HT-29 (cell line): Measurements from ENCODE around the gene MRPL47. TPM values are rescaled to one million over a fixed set of nuclear protein-coding genes. Genes with fewer than 3 reads are reported as not detected.

Experiments
- DNase-seq: peaks from one replicate; pipeline ENCODE4 v3.0.0-alpha.2; 2015; ENCODE audit warnings: low spot score
- small RNA-seq: library from RNA; depleted of rRNA; stranded (forward); fragments of <200 nt; gene quantifications from one replicate; pipeline ENCODE3, GENCODE V24; 2014
- total RNA-seq: library from RNA; depleted of rRNA; stranded (reverse); fragments of >200 nt; shearing (Covaris generic); gene quantifications from 2 replicates; pipeline ENCODE4 v1.2.3, GENCODE V29; 2014; rRNA removed

MRPL47 gene
- total RNA-seq, 1 experiment from 2014 or later, result 23.4 TPM

GRCh38 chr3:179591313-179591712, 13.1 kb downstream of the MRPL47 start:
- no peak for DNase-seq

GRCh38 chr3:179590669-179591068, 13.8 kb downstream of the MRPL47 start:
- no peak for DNase-seq

DNA sequence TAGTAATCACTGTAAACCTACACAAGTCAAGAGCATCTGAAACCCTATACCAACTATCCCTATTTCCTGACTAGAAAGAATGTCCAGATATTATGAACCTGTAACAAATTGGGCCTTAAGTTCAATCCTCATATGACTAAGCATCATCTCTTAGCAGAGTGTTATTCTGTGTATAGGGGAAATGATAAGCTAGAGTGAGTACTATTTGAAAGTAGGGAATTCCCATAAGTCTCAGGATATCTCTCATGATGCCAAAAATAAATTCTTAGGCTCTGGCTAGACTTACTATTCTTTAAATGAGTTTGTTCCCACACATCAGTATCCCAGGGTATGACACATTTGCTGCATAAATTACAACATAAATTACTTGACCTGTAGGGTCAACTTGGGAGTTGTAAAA, 15.3 kb downstream of the MRPL47 start:
- DNase-seq, result no peak

GRCh38 chr3:179580992-179581391, 23.4 kb downstream of the MRPL47 start:
- no peak for DNase-seq

- no peak for DNase-seq
These were observed 38.9 kb downstream of the MRPL47 start for GRCh38 chr3:179565496-179565895.

DNA sequence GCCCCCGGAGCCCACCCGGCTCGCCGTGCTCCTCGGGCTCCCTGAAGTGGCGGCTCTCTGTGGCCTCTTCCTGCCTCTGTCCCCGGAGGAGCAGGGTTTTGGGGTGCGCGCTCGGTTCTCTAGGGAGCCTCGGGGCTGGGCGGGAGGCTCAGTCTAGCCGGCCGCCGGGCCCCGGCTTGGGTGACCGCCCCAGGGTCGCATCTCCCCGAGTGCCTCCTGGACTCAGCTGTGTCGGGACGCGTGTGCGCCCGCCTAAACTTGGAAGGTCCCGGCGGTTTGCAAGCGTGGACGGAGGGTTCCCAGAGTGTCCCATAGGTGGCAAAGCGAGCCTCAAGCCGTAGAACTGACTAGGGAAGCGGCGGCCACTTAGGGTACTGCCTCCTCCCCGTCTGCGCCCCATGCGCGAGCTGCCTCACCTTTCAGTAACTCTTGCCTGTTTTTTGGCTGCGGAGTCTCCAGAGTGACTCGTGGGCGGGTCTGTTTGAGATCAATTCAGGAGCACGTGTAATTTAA, 41.1 kb downstream of the MRPL47 start:
- peak; percentile 86 for DNase-seq

DNA sequence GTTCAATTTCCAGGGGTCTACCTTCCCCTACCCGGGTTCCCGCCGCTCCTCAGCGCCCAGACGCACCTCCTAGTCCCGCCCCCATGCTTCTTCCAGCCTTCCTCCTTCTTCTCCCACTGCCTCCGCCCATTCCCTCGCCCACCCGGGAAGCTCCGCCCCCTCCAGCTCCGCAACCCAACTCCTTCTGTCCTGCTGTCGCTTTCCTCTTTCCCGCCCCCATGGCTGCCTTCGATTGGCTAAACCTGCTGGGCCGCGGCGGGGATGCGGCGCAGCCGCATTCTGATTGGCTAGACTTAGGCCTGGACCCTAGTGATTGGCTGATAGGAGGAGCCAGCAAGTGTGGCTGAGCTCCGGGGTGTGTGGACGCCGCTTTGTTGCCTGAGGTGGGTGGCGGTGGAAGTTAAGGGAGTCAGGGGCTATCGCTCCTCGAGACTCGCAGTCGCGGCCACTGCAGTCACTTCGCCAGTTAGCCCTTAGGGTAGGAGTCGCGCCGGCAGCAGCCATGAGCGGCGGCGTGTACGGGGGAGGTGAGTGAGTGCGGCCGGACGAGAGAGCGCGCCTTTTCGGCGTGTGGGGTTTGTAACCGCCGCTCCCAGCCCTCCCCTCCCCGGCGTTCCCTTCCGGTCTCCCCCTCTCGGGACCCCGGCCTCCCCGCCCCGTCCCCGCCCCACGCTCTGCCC, 41.7 kb downstream of the MRPL47 start, which contains the start of gene ACTL6A:
ACTL6A (plus strand) TSS at position 336 of the 680 bp plus-strand sequence; CDS start at position 503, 167 bp downstream.
- peak; percentile 99 for DNase-seq

- DNase-seq, result no peak
These were observed 43.6 kb downstream of the MRPL47 start for GRCh38 chr3:179560791-179561190.

- DNase-seq, result peak; percentile 81
These were observed 45.6 kb downstream of the MRPL47 start for GRCh38 chr3:179558742-179559364.

DNA sequence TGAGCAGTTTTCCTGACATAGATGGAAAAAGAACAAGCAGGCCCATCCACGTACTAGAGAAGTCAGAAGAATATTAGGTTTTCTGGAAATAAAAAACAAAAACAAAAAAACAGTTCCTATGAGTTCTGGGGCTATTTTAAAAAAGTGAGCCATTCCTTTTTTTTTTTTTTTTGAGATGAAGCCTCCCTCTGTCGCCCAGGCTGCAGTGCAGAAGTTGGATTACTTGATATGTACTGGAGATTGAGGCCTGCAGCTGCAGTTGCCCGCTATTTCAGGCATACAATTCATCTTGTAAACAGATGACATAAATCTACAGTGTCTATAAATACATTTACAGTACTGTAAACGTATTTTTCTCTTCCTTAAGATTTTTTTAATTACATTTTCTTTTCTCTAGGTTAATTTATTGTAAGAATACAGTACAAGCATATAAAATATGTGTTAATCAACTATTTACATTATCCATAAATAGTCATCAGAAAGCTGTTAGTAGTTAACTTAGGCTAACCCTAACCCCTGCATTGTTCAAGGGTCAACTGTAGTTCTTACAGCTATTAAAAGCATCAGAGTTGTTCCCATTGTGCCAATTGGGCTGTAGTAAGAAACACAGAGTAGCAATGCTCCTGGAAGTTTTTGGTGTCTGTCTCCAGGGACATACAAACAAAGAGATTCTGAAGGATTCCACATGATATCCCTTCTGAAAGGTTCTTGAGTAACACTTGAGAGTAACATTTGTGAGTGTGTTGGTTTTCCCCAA, 52.9 kb downstream of the MRPL47 start:
- no peak for DNase-seq

- DNase-seq, result peak; percentile 24
These were observed 57.6 kb downstream of the MRPL47 start for GRCh38 chr3:179546814-179547241.

- no peak for DNase-seq
These were observed 59.3 kb downstream of the MRPL47 start for GRCh38 chr3:179544981-179545645.

- no peak for DNase-seq
These were observed 62.1 kb downstream of the MRPL47 start for GRCh38 chr3:179542375-179542774.

DNA sequence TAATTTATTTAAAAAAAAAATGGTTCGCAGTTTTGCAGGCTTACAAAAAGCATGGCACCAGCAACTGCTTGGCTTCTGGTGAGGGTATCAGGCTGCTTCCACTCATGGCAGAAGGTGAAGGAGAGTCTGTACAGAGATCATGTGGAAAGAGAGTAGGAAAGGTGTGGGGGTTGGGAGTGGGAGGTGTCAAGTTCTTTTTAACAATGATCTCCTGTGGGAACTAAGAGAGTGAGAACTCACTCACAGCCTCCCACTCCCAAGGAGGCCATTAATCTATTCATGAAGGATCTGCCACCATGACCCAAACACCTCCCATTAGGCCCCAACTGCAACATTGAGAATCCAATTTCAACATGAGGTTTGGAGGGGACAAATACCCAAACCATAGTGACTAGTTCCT, 62.8 kb downstream of the MRPL47 start:
- no peak for DNase-seq

DNA sequence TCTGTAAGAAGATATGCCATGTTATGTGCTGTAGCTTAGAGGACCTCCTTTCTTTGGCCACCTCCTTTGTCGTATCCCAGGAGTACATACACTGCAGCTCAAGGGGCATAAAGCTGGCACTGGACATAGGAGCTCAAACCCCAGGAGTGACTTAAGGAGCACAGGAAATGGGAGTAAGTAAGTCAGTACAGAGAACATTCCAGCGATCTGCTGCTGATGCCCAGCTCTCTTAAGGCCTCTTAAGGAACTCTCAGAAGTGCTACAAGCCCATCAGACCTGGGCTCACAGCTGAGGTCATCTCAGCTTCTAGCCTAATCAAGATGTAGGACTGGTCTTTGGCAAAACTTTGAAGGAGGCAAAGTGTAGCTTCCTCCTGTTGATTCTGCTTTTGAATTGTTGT, 63.3 kb downstream of the MRPL47 start:
- DNase-seq, result no peak

Small RNAs within 50 kb of the gene (small RNA-seq; reads per million reads assigned to genes)
- gene AC090425.1 (not detected), gene RF01210 (not detected)

Other genes starting within 250 kb of the MRPL47 start
- gene GNB4, start 153.2 kb downstream of the MRPL47 start, total RNA-seq, result not detected in 2 replicates
- gene ACTL6A, start 41.7 kb downstream of the MRPL47 start, total RNA-seq, result 94.6 and 94.7 TPM in 2 replicates
- 38.7 and 42.0 TPM in 2 replicates for gene NDUFB5, start 156 bp upstream of the MRPL47 start, total RNA-seq
- 2.6 and 3.4 TPM in 2 replicates for gene USP13, start 48.4 kb upstream of the MRPL47 start, total RNA-seq